ENCODE measurements around the gene DNAJC4. TPM values are rescaled to one million over a fixed set of nuclear protein-coding genes. Genes with fewer than 3 reads are reported as not detected.

The DNAJC4 gene
- total and polyA plus RNA-seq, 9 of the 15 experiments (the other 6 are each of a cell fraction or from before 2014, with no cell fraction given): 4.0 to 32.6 (median 19.9) TPM

GRCh38 chr11:64207256-64208085 is 22.9 kb upstream of the DNAJC4 start (continued):
- TF ChIP-seq E2F8 (IDR thresholded peaks at IDR 0.05; ENCODE audit: low read depth, partially characterized antibody) (no peak), PCBP1 (IDR thresholded peaks at IDR 0.05; ENCODE audit: low read depth, low read length, poor library complexity, severe bottlenecking) (no peak), ZNF311 (CRISPR knock-in tag; IDR thresholded peaks at IDR 0.05) (peak; percentile 53; the same call in 1 of the 2 replicates), RBM39 (optimal IDR thresholded peaks at IDR 0.05; ENCODE audit: low read depth, low read length) (no peak), ARID4B (CRISPR knock-in tag; IDR thresholded peaks at IDR 0.05) (peak; percentile 90), NCOA1 (IDR thresholded peaks at IDR 0.05; ENCODE audit: low read depth) (peak; percentile 61; the same call in 1 of the 2 replicates), E2F6 (IDR thresholded peaks at IDR 0.05; ENCODE audit: borderline replicate concordance in 1 of 2, extremely low read depth in 1 of 2, insufficient read depth in 1 of 2, insufficient read length in 1 of 2, low read depth in 1 of 2, low read length in 1 of 2, poor library complexity in 1 of 2, severe bottlenecking in 1 of 2) (peak in 1 of 2 experiments; percentile 31), CTBP1 (IDR thresholded peaks at IDR 0.05; ENCODE audit: borderline replicate concordance) (0 out of 2 replicates have a peak, but pooled peaks have one; percentile 30), NR2C2 (CRISPR knock-in tag; IDR thresholded peaks at IDR 0.05) (no peak; the same call in 1 of the 2 replicates), NR2C2 (tag; IDR thresholded peaks at IDR 0.05) (peak; percentile 77)
